ENCODE results near the gene FBXL4.

Gene FBXL4

GRCh38 chr6:98947411-98948292, at the start of gene FBXL4:
TSS of gene FBXL4 (minus strand) at chr6:98947946. CDS start at chr6:98926988, 20,958 bp downstream.
- Histone ChIP-seq H3K27me3 (ENCODE audit: low read depth, low read length) (no peaks in the 10 kb centered on the region), H3K4me3 (ENCODE audit: low read depth in 1 of 2, low read length in 2 of 2) (peak within 1 kb of the TSS; percentile 70 to 89), H3K9me3 (ENCODE audit: control insufficient read depth in 1 of 2, low read length in 2 of 2) (no peaks in the 10 kb centered on the region), H3K27ac (ENCODE audit: low read length) (peak within 1 kb of the TSS; percentile 81), H3K4me1 (ENCODE audit: control insufficient read depth in 1 of 2, insufficient read depth in 2 of 2, low read length in 2 of 2) (peaks cover 11 to 24% of the 10 kb centered on the region in 2 donors), H3K36me3 (ENCODE audit: control insufficient read depth in 1 of 2, insufficient read depth in 2 of 2, low read length in 2 of 2) (no peaks in the 10 kb centered on the region)

- no peak overlapping the region for H3K27ac ChIP-seq (ENCODE audit: low read length)
- no peaks in the 10 kb centered on the region for H3K36me3 ChIP-seq (ENCODE audit: control insufficient read depth in 1 of 2, insufficient read depth in 2 of 2, low read length in 2 of 2)
- no peak overlapping the region for H3K4me3 ChIP-seq (ENCODE audit: low read depth in 1 of 2, low read length in 2 of 2)
- no peaks in the 10 kb centered on the region for H3K27me3 ChIP-seq (ENCODE audit: low read depth, low read length)
- no peaks in the 10 kb centered on the region for H3K4me1 ChIP-seq (ENCODE audit: control insufficient read depth in 1 of 2, insufficient read depth in 2 of 2, low read length in 2 of 2)
- H3K9me3 ChIP-seq (ENCODE audit: control insufficient read depth in 1 of 2, low read length in 2 of 2): no peaks in the 10 kb centered on the region
Observed at GRCh38 chr6:98995116-98995515, 47.4 kb upstream of the FBXL4 start.

- Histone ChIP-seq H3K27ac (ENCODE audit: low read length) (no peak overlapping the region), H3K9me3 (ENCODE audit: control insufficient read depth in 1 of 2, low read length in 2 of 2) (no peaks in the 10 kb centered on the region), H3K4me3 (ENCODE audit: low read depth in 1 of 2, low read length in 2 of 2) (no peak overlapping the region), H3K27me3 (ENCODE audit: low read depth, low read length) (no peaks in the 10 kb centered on the region), H3K4me1 (ENCODE audit: control insufficient read depth in 1 of 2, insufficient read depth in 2 of 2, low read length in 2 of 2) (no peaks in the 10 kb centered on the region), H3K36me3 (ENCODE audit: control insufficient read depth in 1 of 2, insufficient read depth in 2 of 2, low read length in 2 of 2) (no peaks in the 10 kb centered on the region)
Observed at GRCh38 chr6:98992535-98992934, 44.8 kb upstream of the FBXL4 start.

GRCh38 chr6:98986071-98986615, 38.4 kb upstream of the FBXL4 start:
- no peaks in the 10 kb centered on the region for H3K4me1 ChIP-seq (ENCODE audit: control insufficient read depth in 1 of 2, insufficient read depth in 2 of 2, low read length in 2 of 2)
- H3K9me3 ChIP-seq (ENCODE audit: control insufficient read depth in 1 of 2, low read length in 2 of 2): no peaks in the 10 kb centered on the region
- no peaks in the 10 kb centered on the region for H3K36me3 ChIP-seq (ENCODE audit: control insufficient read depth in 1 of 2, insufficient read depth in 2 of 2, low read length in 2 of 2)
- H3K27ac ChIP-seq (ENCODE audit: low read length): no peak overlapping the region
- H3K4me3 ChIP-seq (ENCODE audit: low read depth in 1 of 2, low read length in 2 of 2): no peak overlapping the region
- no peaks in the 10 kb centered on the region for H3K27me3 ChIP-seq (ENCODE audit: low read depth, low read length)

GRCh38 chr6:98985391-98985790, 37.6 kb upstream of the FBXL4 start:
- no peak overlapping the region for H3K27ac ChIP-seq (ENCODE audit: low read length)
- H3K27me3 ChIP-seq (ENCODE audit: low read depth, low read length): no peaks in the 10 kb centered on the region
- no peak overlapping the region for H3K4me3 ChIP-seq (ENCODE audit: low read depth in 1 of 2, low read length in 2 of 2)
- no peaks in the 10 kb centered on the region for H3K9me3 ChIP-seq (ENCODE audit: control insufficient read depth in 1 of 2, low read length in 2 of 2)
- no peaks in the 10 kb centered on the region for H3K4me1 ChIP-seq (ENCODE audit: control insufficient read depth in 1 of 2, insufficient read depth in 2 of 2, low read length in 2 of 2)
- no peaks in the 10 kb centered on the region for H3K36me3 ChIP-seq (ENCODE audit: control insufficient read depth in 1 of 2, insufficient read depth in 2 of 2, low read length in 2 of 2)

GRCh38 chr6:98984121-98984520, 36.4 kb upstream of the FBXL4 start:
- no peaks in the 10 kb centered on the region for H3K36me3 ChIP-seq (ENCODE audit: control insufficient read depth in 1 of 2, insufficient read depth in 2 of 2, low read length in 2 of 2)
- no peak overlapping the region for H3K4me3 ChIP-seq (ENCODE audit: low read depth in 1 of 2, low read length in 2 of 2)
- H3K4me1 ChIP-seq (ENCODE audit: control insufficient read depth in 1 of 2, insufficient read depth in 2 of 2, low read length in 2 of 2): no peaks in the 10 kb centered on the region
- H3K27ac ChIP-seq (ENCODE audit: low read length): no peak overlapping the region
- H3K27me3 ChIP-seq (ENCODE audit: low read depth, low read length): no peaks in the 10 kb centered on the region
- no peaks in the 10 kb centered on the region for H3K9me3 ChIP-seq (ENCODE audit: control insufficient read depth in 1 of 2, low read length in 2 of 2)

- H3K27ac ChIP-seq (ENCODE audit: low read length): no peak overlapping the region
- no peaks in the 10 kb centered on the region for H3K27me3 ChIP-seq (ENCODE audit: low read depth, low read length)
- peaks cover 0 to 6% of the 10 kb centered on the region in 2 donors for H3K4me1 ChIP-seq (ENCODE audit: control insufficient read depth in 1 of 2, insufficient read depth in 2 of 2, low read length in 2 of 2)
- no peaks in the 10 kb centered on the region for H3K36me3 ChIP-seq (ENCODE audit: control insufficient read depth in 1 of 2, insufficient read depth in 2 of 2, low read length in 2 of 2)
- no peak overlapping the region for H3K4me3 ChIP-seq (ENCODE audit: low read depth in 1 of 2, low read length in 2 of 2)
- no peaks in the 10 kb centered on the region for H3K9me3 ChIP-seq (ENCODE audit: control insufficient read depth in 1 of 2, low read length in 2 of 2)
Observed at GRCh38 chr6:98981473-98981872, 33.7 kb upstream of the FBXL4 start.

- no peak overlapping the region for H3K4me3 ChIP-seq (ENCODE audit: low read depth in 1 of 2, low read length in 2 of 2)
- peaks cover 0 to 6% of the 10 kb centered on the region in 2 donors for H3K4me1 ChIP-seq (ENCODE audit: control insufficient read depth in 1 of 2, insufficient read depth in 2 of 2, low read length in 2 of 2)
- no peaks in the 10 kb centered on the region for H3K36me3 ChIP-seq (ENCODE audit: control insufficient read depth in 1 of 2, insufficient read depth in 2 of 2, low read length in 2 of 2)
- no peaks in the 10 kb centered on the region for H3K9me3 ChIP-seq (ENCODE audit: control insufficient read depth in 1 of 2, low read length in 2 of 2)
- no peak overlapping the region for H3K27ac ChIP-seq (ENCODE audit: low read length)
- H3K27me3 ChIP-seq (ENCODE audit: low read depth, low read length): no peaks in the 10 kb centered on the region
Observed at GRCh38 chr6:98980819-98981218, 33.1 kb upstream of the FBXL4 start.

- Histone ChIP-seq H3K27me3 (ENCODE audit: low read depth, low read length) (no peaks in the 10 kb centered on the region), H3K4me1 (ENCODE audit: control insufficient read depth in 1 of 2, insufficient read depth in 2 of 2, low read length in 2 of 2) (peaks cover 0 to 6% of the 10 kb centered on the region in 2 donors)
Observed at GRCh38 chr6:98977671-98978292, 30.0 kb upstream of the FBXL4 start.

GRCh38 chr6:98976674-98977385, 29.1 kb upstream of the FBXL4 start:
- Histone ChIP-seq H3K9me3 (ENCODE audit: control insufficient read depth in 1 of 2, low read length in 2 of 2) (no peaks in the 10 kb centered on the region), H3K36me3 (ENCODE audit: control insufficient read depth in 1 of 2, insufficient read depth in 2 of 2, low read length in 2 of 2) (no peaks in the 10 kb centered on the region), H3K27ac (ENCODE audit: low read length) (no peak overlapping the region), H3K4me3 (ENCODE audit: low read depth in 1 of 2, low read length in 2 of 2) (no peak overlapping the region), H3K27me3 (ENCODE audit: low read depth, low read length) (no peaks in the 10 kb centered on the region), H3K4me1 (ENCODE audit: control insufficient read depth in 1 of 2, insufficient read depth in 2 of 2, low read length in 2 of 2) (peaks cover 0 to 6% of the 10 kb centered on the region in 2 donors)

More at GRCh38 chr6:98977671-98978292, 30.0 kb upstream of the FBXL4 start:
- Histone ChIP-seq H3K4me3 (ENCODE audit: low read depth in 1 of 2, low read length in 2 of 2) (no peak overlapping the region), H3K9me3 (ENCODE audit: control insufficient read depth in 1 of 2, low read length in 2 of 2) (no peaks in the 10 kb centered on the region), H3K36me3 (ENCODE audit: control insufficient read depth in 1 of 2, insufficient read depth in 2 of 2, low read length in 2 of 2) (no peaks in the 10 kb centered on the region), H3K27ac (ENCODE audit: low read length) (no peak overlapping the region)

GRCh38 chr6:98975421-98975820, 27.7 kb upstream of the FBXL4 start:
- H3K27ac ChIP-seq (ENCODE audit: low read length): no peak overlapping the region
- no peaks in the 10 kb centered on the region for H3K36me3 ChIP-seq (ENCODE audit: control insufficient read depth in 1 of 2, insufficient read depth in 2 of 2, low read length in 2 of 2)
- H3K4me3 ChIP-seq (ENCODE audit: low read depth in 1 of 2, low read length in 2 of 2): no peak overlapping the region
- peaks cover 0 to 6% of the 10 kb centered on the region in 2 donors for H3K4me1 ChIP-seq (ENCODE audit: control insufficient read depth in 1 of 2, insufficient read depth in 2 of 2, low read length in 2 of 2)
- H3K27me3 ChIP-seq (ENCODE audit: low read depth, low read length): no peaks in the 10 kb centered on the region
- no peaks in the 10 kb centered on the region for H3K9me3 ChIP-seq (ENCODE audit: control insufficient read depth in 1 of 2, low read length in 2 of 2)

All from muscle layer of duodenum (tissue), 2 donors.